ENCODE measurements around the gene PTPRE.

Gene PTPRE

DNA sequence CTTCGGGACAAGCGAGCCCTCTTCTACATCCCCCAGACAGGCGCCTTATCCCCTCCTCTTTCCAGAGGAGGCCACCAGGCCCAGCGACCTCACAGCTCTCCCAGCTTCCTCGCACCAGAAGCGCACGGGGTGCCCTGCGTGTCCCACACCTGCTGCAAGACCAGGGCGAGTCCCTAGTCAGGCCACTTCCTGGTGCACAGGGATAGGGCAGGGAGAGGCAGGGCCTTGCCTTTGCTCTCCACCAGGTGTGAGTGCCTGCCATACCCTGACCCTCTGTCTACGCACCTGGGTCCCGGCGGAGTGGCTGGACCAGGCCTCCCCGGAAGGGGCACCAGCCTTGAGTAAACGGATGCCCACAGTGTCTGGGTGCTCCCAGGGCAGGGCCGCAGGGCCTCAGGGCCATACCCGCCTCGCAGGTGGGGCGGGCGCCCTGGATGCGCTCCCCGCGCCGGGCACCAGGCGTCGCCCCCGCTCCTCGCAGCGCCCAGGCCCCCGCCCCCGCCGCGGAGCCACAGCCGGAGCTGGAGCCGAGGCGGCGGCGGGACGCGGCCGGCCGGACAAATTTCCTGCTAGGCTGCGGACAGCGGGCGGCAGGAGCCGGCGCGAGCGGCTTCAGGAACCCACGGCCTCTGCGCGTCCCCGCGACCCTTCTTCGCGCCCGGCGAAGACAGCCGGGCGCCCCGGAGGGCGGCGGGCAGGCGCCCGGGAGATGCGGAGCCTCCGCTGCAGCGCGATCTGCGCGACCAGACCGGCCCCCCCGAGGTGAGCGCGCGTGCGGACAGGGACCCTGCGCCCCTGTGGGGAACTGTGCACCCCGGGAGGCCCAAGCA is at the start of gene PTPRE:
Gene PTPRE (plus strand): TSS at position 556 of the 830 bp plus-strand sequence. CDS start 133,779 bp downstream, outside the sequence.
- TF ChIP-seq CTCF (conservative IDR thresholded peaks at IDR 0.05; ENCODE audit: low read depth, low read length), result peak; percentile 57
- H3K4me3 ChIP-seq (ENCODE audit: low read length), result peak within 1 kb of the TSS; percentile 62
- DNase-seq (ENCODE audit: low read depth), result no peak

DNA sequence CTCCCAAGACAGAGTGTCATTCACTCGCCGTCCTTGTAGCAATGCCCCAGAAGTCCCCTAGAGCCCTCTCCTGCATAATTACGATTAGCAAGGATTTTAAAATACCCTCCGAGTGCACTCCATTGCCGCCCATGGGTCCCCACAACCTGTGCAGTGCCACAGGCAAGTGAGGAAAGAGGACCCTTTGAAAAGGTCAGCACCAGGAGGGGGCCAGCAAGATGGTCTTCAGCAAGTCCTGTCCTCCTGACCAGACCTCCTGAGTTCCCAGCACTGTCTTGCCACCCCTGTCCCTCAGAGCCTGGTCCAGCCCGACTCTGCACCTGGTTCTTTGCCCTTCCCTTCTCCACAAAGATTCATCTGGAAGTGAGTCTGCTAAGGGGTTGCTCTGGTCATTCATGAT is 46.3 kb upstream of the PTPRE start:
- no peak overlapping the region for H3K4me3 ChIP-seq (ENCODE audit: low read length)
- DNase-seq (ENCODE audit: low read depth), result no peak
- no peak for TF ChIP-seq CTCF (conservative IDR thresholded peaks at IDR 0.05; ENCODE audit: low read depth, low read length)

GRCh38 chr10:127863231-127863825 is 43.6 kb upstream of the PTPRE start:
- no peak overlapping the region for H3K4me3 ChIP-seq (ENCODE audit: low read length)
- no peak for DNase-seq (ENCODE audit: low read depth)
- TF ChIP-seq CTCF (conservative IDR thresholded peaks at IDR 0.05; ENCODE audit: low read depth, low read length), result no peak

DNA sequence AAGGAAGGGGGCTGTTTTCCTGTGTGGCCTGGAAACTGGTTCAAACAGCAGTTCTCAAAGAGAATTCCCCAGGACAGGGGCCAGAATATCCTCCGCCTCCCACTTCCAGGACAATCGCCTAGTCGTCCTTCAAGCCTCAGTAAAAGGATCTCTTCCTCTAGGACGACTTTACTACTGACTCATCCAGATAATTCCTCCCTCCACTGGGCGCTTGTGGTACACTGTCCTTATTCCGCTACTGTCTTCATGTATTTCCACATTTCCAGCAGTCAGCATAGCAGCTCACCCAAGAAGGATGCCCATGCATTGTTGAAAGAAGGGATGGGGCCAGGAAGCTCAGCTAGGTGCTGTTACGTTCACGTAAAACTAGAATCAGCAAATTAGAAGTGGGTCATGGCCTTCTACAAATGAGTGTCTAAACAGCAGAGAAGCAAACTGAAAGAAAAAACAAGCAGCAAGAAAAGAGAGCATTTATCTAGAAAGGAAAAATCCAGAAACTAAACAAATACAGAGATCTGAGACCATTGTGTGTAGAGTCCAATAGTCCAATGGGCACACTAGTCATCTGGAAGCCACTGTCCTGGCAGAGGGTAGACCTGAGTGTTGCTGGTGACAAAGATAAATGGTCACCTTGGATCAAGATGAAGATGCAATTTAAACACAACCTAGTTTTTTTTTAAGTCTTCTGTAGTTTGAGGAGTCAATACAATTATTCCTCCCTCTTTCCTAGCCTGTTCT is 40.5 kb upstream of the PTPRE start:
- no peak for TF ChIP-seq CTCF (conservative IDR thresholded peaks at IDR 0.05; ENCODE audit: low read depth, low read length)
- no peak overlapping the region for H3K4me3 ChIP-seq (ENCODE audit: low read length)
- no peak for DNase-seq (ENCODE audit: low read depth)

- TF ChIP-seq CTCF (conservative IDR thresholded peaks at IDR 0.05; ENCODE audit: low read depth, low read length), result no peak
- no peak overlapping the region for H3K4me3 ChIP-seq (ENCODE audit: low read length)
- no peak for DNase-seq (ENCODE audit: low read depth)
These were observed 39.1 kb upstream of the PTPRE start for GRCh38 chr10:127867805-127868204.

GRCh38 chr10:127869329-127869728 is 37.6 kb upstream of the PTPRE start:
- no peak overlapping the region for H3K4me3 ChIP-seq (ENCODE audit: low read length)
- no peak for DNase-seq (ENCODE audit: low read depth)
- TF ChIP-seq CTCF (conservative IDR thresholded peaks at IDR 0.05; ENCODE audit: low read depth, low read length), result no peak

Measured in retinal pigment epithelial cell (primary cell).